Neural cell (in vitro differentiated cells): Measurements from ENCODE around the gene SUSD4.

ENCODE experiments used
- CTCF ChIP-seq: fragments of 450-650 bp; IDR thresholded peaks from 2 replicates; pipeline ENCODE4 v1.5.1; 2014; ENCODE audit warnings: antibody characterized with exemption, mild to moderate bottlenecking, moderate library complexity; ENCODE audit not compliant: poor library complexity, severe bottlenecking
- EP300 ChIP-seq: fragments of 450-650 bp; conservative IDR thresholded peaks from 2 replicates; pipeline ENCODE4 v1.6.1; 2014; ENCODE audit warnings: antibody characterized with exemption, mild to moderate bottlenecking, moderate library complexity; ENCODE audit not compliant: poor library complexity, severe bottlenecking
- EZH2 ChIP-seq: fragments of 200-600, 300-800 bp; shearing (Covaris generic), sonication (generic); IDR thresholded peaks from 2 replicates; pipeline ENCODE4 v1.6.1; 2014; ENCODE audit warnings: antibody characterized with exemption, low read length, borderline replicate concordance, mild to moderate bottlenecking; ENCODE audit not compliant: insufficient read depth, poor library complexity, severe bottlenecking
- MXI1 ChIP-seq: fragments of 450-650 bp; conservative IDR thresholded peaks from 2 replicates; pipeline ENCODE4 v1.6.1; 2014; ENCODE audit warnings: antibody characterized with exemption, mild to moderate bottlenecking; ENCODE audit not compliant: poor library complexity, severe bottlenecking
- POLR2AphosphoS5 ChIP-seq: IDR thresholded peaks from 2 replicates; pipeline ENCODE4 v1.6.1; 2012
- RAD21 ChIP-seq: fragments of 450-650 bp; conservative IDR thresholded peaks from 2 replicates; pipeline ENCODE4 v1.6.1; 2014; ENCODE audit warnings: antibody characterized with exemption, mild to moderate bottlenecking, moderate library complexity
- REST ChIP-seq: IDR thresholded peaks from 2 replicates; pipeline ENCODE4 v1.6.1; 2012; ENCODE audit warnings: borderline replicate concordance
- SMC3 ChIP-seq: fragments of 450-650 bp; conservative IDR thresholded peaks from 2 replicates; pipeline ENCODE4 v1.6.1; 2014; ENCODE audit warnings: antibody characterized with exemption, mild to moderate bottlenecking, moderate library complexity; ENCODE audit not compliant: poor library complexity
- TAF1 ChIP-seq: IDR thresholded peaks from 2 replicates; pipeline ENCODE4 v1.6.1; 2012; ENCODE audit warnings: low read depth

DNA sequence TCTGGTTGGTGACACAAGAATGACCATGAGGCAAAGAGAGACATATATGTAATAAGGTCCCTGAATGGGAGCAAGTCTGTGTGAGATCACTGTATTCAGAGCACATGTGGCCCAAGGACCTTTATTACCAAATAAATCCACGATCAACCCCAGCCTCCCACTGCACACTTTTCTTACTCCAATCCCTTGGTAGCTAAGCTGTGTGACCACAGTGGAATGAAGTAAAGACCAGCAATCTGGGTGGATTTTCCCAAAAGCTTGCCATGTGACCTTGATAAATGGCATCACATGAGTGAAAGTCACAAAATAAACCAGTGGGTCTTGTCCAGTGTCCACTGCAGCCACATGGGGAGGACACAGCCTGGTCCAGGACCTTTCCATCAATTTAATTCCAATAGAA is 184.2 kb downstream of the SUSD4 start:
- TF ChIP-seq CTCF (no peak), RAD21 (no peak), POLR2AphosphoS5 (no peak), SMC3 (no peak), EZH2 (no peak), EP300 (no peak), REST (no peak), MXI1 (no peak), TAF1 (no peak)
